ENCODE results near the gene DUOXA2. TPM values are rescaled to one million over a fixed set of nuclear protein-coding genes. Genes with fewer than 3 reads are reported as not detected.

DUOXA2 gene
- total RNA-seq, 4 donors from 2014 or later = not detected

DNA sequence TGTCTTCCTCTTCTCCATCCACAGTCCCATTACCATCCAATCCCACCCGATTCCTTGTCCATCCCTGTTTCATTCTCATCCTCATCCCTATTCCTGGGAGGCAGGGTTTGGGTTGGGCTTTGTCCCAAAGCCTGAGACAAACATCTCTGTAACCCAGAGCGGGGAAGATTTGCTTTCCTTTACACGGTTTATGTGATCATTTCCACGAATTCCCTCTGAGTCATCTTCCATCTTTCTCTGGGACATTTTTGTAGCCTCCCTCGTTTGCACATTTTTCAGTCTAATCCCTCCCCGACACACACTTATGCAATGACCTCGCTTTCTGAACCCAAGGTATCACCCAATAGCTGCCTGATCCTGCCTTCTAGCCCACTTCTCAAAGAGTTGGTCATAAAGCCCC, 23.0 kb upstream of the DUOXA2 start:
- no peak for DNase-seq
- Histone ChIP-seq H3K27ac (no peak overlapping the region), H3K4me1 (no peaks in the 10 kb centered on the region), H3K9me3 (no peaks in the 10 kb centered on the region), H3K36me3 (no peaks in the 10 kb centered on the region), H3K27me3 (no peaks in the 10 kb centered on the region), H3K4me3 (no peak overlapping the region)
- intact Hi-C loops (cut with DNase I; ENCODE audit: low total_unique reads) = no loop called here
- TF ChIP-seq, protein P1, sequence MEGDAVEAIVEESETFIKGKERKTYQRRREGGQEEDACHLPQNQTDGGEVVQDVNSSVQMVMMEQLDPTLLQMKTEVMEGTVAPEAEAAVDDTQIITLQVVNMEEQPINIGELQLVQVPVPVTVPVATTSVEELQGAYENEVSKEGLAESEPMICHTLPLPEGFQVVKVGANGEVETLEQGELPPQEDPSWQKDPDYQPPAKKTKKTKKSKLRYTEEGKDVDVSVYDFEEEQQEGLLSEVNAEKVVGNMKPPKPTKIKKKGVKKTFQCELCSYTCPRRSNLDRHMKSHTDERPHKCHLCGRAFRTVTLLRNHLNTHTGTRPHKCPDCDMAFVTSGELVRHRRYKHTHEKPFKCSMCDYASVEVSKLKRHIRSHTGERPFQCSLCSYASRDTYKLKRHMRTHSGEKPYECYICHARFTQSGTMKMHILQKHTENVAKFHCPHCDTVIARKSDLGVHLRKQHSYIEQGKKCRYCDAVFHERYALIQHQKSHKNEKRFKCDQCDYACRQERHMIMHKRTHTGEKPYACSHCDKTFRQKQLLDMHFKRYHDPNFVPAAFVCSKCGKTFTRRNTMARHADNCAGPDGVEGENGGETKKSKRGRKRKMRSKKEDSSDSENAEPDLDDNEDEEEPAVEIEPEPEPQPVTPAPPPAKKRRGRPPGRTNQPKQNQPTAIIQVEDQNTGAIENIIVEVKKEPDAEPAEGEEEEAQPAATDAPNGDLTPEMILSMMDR (IDR thresholded peaks at IDR 0.05) = no peak
- TF ChIP-seq POLR2A (IDR thresholded peaks at IDR 0.05) = no peak

DNA sequence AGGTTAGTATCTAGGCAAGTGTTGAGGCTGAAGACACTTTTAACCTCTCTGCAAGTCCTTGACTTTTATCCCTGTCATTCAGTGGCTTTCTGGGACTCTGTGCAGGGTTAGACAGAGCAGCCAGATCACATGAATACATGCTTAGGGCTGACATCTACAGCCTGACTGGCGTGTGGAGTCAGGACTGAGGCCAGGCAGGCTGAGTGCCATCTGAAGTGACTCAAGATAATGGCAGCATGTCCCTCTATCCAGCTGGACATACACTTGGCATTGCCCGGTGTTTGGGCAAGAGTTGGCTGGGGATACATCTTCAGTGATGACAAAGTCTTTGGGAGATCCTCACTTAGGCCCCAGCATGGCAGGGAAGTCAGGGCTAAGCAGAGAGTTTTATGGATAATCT, 22.6 kb upstream of the DUOXA2 start:
- no peak overlapping the region for H3K4me3 ChIP-seq
- no peak for DNase-seq

DNA sequence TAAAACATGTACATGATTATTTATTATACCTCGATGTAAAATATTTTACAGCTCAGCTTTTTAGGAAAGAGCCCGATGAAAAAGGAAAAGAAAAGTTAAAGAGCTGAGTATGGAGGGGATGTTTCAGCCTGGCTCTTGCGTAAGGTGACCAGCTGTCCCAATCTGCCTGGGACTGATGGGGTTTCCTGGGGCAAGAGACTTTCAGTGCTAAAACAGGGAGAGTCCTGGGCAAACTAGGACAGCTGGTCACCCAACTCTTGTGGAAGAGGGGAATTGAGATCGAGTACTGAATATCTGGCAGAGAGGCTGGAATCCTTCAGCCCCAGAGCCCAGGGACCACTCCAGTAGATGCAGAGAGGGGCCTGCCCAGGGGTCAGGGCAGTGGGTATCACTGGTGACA, 21.1 kb upstream of the DUOXA2 start:
- Histone ChIP-seq H3K4me3 (no peak overlapping the region), H3K9me3 (no peaks in the 10 kb centered on the region), H3K4me1 (no peaks in the 10 kb centered on the region), H3K36me3 (no peaks in the 10 kb centered on the region), H3K27me3 (no peaks in the 10 kb centered on the region), H3K27ac (no peak overlapping the region)
- intact Hi-C loops (cut with DNase I; ENCODE audit: low total_unique reads) = no loop called here
- no peak for TF ChIP-seq POLR2A (IDR thresholded peaks at IDR 0.05)
- TF ChIP-seq, protein P1 (IDR thresholded peaks at IDR 0.05) = no peak
- DNase-seq = no peak

More for the DNA sequence above, 22.6 kb upstream of the DUOXA2 start:
- intact Hi-C loops (cut with DNase I; ENCODE audit: low total_unique reads) = no loop called here
- no peak overlapping the region for H3K27ac ChIP-seq
- no peaks in the 10 kb centered on the region for H3K27me3 ChIP-seq
- H3K4me1 ChIP-seq = no peaks in the 10 kb centered on the region
- H3K36me3 ChIP-seq = no peaks in the 10 kb centered on the region
- no peaks in the 10 kb centered on the region for H3K9me3 ChIP-seq
- no peak for TF ChIP-seq POLR2A (IDR thresholded peaks at IDR 0.05)
- TF ChIP-seq, protein P1 (IDR thresholded peaks at IDR 0.05) = no peak

DNA sequence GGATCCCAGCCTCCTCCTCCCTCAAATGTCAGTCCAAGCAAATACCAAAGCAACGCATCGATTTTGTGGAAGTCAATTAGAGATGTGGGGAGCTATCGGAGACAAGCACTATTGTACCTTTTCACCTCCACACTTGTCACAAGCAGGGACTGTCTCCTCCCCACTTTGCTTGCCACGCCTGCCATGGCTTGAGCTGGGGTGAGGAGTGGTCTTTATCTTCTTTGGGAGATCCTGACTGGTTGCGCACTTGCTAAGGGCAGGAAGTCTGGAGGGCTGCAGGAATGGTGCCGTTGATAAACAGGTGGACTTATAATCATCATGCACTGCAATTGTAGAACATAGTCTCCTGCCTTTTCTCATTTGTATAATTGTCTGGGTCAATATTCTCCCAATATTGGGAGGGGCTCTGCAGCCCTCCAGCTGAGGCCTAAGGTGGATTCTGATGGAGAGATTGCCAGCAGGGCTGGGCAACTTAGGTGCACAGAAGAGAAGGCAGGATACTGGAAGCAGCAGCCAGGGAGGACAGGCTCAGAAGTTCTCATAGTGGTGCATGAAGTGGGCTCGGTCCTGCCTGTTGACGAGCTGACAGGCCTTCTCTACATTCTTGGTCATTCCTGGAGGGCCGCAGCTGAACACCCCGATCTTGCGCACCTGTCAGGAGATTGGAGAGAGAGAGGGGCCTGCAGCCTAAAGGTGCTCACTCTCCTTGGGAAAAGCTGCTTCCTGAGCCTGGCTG, 20.3 kb upstream of the DUOXA2 start:
- no peak overlapping the region for H3K27ac ChIP-seq
- no peaks in the 10 kb centered on the region for H3K9me3 ChIP-seq
- no peak overlapping the region for H3K4me3 ChIP-seq
- intact Hi-C loops (cut with DNase I; ENCODE audit: low total_unique reads) = no loop called here
- TF ChIP-seq, protein P1 (IDR thresholded peaks at IDR 0.05) = no peak
- no peak for TF ChIP-seq POLR2A (IDR thresholded peaks at IDR 0.05)
- H3K27me3 ChIP-seq = no peaks in the 10 kb centered on the region
- no peaks in the 10 kb centered on the region for H3K36me3 ChIP-seq
- no peak for DNase-seq
- no peaks in the 10 kb centered on the region for H3K4me1 ChIP-seq

DNA sequence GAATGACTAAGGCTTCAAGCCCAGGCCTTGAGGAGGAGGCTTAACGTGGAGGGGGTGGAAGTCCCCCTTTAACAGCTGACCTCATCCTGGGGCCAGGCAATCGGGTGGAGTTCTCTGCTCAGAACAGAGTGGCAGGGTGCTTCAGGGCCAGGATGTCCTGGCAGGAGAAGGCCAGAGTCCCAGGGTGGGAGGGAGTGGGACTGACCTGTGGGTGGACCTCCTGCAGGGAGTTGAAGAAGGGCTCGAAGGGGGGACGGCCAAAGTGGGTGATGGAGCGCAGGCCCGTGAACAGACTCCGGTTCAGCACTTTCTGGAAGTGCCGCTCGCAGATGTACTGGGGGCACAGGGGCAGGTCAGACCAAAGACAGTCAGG, 19.8 kb upstream of the DUOXA2 start:
- no peaks in the 10 kb centered on the region for H3K36me3 ChIP-seq
- H3K27me3 ChIP-seq = no peaks in the 10 kb centered on the region
- H3K4me3 ChIP-seq = no peak overlapping the region
- H3K9me3 ChIP-seq = no peaks in the 10 kb centered on the region
- no peaks in the 10 kb centered on the region for H3K4me1 ChIP-seq
- no peak for DNase-seq
- TF ChIP-seq POLR2A (IDR thresholded peaks at IDR 0.05) = no peak
- TF ChIP-seq, protein P1 (IDR thresholded peaks at IDR 0.05) = no peak
- no peak overlapping the region for H3K27ac ChIP-seq
- intact Hi-C loops (cut with DNase I; ENCODE audit: low total_unique reads) = no loop called here
